K562 treated with DMSO at 1 percent for 4 hours (cell line): ENCODE measurements around the gene DRD2. TPM values are rescaled to one million over a fixed set of nuclear protein-coding genes. Genes with fewer than 3 reads are reported as not detected.

Source experiments
- total RNA-seq: library from RNA; unstranded; fragments of 300-600 nt; gene quantifications from 2 replicates; pipeline ENCODE4 v1.2.3, GENCODE V29; 2022; ENCODE audit not compliant: insufficient read depth

Gene DRD2
- total RNA-seq = not detected in 2 replicates

GRCh38 chr11:113475160-113475761 lies at the start of gene DRD2:
TSS of gene DRD2 (minus strand) at chr11:113475398. CDS start at chr11:113424651, 50,747 bp downstream.

DNA sequence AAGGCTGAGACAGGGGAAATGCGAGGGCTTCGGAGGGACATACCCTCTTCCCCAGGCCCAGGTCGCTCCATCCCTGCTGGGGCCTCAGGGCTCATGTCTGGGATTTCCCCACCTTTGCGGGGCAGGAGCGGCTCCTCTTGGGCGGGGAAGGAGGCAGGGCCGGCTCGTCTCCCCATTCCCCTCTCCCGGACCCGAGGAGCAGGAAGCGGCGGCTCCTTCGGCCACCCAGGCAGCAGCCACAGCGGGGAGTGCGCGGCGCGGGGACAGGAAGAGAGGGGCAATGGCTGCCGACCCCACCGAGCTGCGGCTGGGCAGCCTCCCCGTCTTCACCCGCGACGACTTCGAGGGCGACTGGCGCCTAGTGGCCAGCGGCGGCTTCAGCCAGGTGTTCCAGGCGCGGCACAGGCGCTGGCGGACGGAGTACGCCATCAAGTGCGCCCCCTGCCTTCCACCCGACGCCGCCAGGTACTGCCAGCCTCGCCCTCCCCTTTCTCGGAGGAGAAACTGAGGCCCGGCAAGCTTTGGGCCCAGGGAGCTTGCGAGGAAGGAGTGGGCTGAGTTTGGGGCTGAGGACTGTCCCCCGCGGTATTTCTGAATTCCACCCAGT lies 87.5 kb downstream of the DRD2 start, which contains the start of gene ANKK1:
Gene ANKK1 (plus strand): TSS at position 175 of the 607 bp plus-strand sequence. CDS start 106 bp downstream, at position 281.

Other genes with a start within 250 kb of the DRD2 start
- gene TTC12, start 160.8 kb downstream of the DRD2 start, total RNA-seq = 0.83 and 3.3 TPM in 2 replicates
- gene ANKK1, start 87.6 kb downstream of the DRD2 start, total RNA-seq = not detected in 2 replicates
- not detected in 2 replicates for gene TMPRSS5, start 230.9 kb upstream of the DRD2 start, total RNA-seq